Spleen (tissue), 7 donors: ENCODE data around the gene RPS6KA2.

ENCODE experiments used
- POLR2AphosphoS5 ChIP-seq, 3 donors: sonication (generic); formaldehyde crosslinking; IDR thresholded peaks; one replicate each; pipeline ENCODE4 v1.5.1; 2017; ENCODE audit warnings: antibody characterized with exemption in 3 of 3
- TF ChIP-seq, protein P1 (sequence below), 11 experiments: fragments of 200-600 bp in 7 of 11; fragments of 450-650 bp in 4 of 11; sonication (generic) in 4 of 11; IDR thresholded peaks in 8 of 11; conservative IDR thresholded peaks in 3 of 11; 1 replicate in 7 of 11; 2 replicates in 4 of 11; pipeline versions ENCODE4 v1.4.0 to v1.8.0; 2016 to 2021; ENCODE audit warnings: antibody characterized with exemption in 11 of 11, inconsistent platforms in 4 of 11, mild to moderate bottlenecking in 1 of 11
- donor health status: DM: no; HTN: no; CAD: no; lungs with moderate emphysema.
- donor health status: DM: no; HTN: no; CAD: no.
- donor health status: DM: no; HTN: no; CAD: no.

DNA sequence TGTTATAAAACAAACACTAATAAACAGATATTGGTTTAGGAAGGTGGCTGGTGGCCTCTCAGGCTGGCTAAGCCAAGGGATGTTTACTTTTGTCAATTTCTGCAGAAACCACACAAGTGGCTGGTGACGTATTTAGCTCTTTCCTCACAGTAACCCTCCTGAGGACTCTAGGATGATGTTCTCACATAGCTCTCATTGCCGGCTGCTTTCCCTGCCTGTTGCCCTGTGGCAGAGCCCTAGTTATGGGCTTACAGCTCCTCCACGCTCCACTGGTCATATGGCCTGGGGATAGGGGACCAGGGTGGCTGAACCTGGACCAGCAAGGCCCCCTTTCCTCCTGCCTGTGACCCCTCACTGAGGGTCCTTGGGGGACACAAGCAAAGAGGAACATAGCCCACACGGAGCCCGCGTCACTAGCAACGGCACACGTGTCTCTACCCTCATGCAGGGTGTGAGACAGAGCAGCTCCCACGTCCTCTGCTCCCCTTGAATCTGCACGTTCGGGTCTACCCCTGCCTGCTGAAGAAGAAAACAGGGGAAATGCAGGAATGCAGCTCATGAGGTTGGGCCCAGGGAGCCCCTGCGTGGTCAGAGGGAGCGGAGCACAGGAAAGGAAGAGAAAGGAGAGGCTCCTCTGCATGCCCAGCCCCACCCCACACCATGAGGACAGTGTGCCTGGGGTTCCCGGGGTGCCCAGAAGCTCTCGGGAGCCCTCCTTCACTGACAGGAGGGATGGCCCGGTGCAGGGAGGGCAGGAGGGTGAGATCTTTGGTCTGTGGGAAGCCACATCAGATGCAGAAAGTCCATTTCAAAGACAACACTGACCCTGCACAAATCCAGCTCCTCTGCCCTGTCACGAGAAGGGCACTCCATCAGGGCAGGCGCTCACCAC, 54.4 kb downstream of the RPS6KA2 start:
- no peak for TF ChIP-seq POLR2AphosphoS5 (IDR thresholded peaks at IDR 0.05)
- TF ChIP-seq, protein P1, sequence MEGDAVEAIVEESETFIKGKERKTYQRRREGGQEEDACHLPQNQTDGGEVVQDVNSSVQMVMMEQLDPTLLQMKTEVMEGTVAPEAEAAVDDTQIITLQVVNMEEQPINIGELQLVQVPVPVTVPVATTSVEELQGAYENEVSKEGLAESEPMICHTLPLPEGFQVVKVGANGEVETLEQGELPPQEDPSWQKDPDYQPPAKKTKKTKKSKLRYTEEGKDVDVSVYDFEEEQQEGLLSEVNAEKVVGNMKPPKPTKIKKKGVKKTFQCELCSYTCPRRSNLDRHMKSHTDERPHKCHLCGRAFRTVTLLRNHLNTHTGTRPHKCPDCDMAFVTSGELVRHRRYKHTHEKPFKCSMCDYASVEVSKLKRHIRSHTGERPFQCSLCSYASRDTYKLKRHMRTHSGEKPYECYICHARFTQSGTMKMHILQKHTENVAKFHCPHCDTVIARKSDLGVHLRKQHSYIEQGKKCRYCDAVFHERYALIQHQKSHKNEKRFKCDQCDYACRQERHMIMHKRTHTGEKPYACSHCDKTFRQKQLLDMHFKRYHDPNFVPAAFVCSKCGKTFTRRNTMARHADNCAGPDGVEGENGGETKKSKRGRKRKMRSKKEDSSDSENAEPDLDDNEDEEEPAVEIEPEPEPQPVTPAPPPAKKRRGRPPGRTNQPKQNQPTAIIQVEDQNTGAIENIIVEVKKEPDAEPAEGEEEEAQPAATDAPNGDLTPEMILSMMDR (IDR thresholded peaks at IDR 0.05 in 8 of 11, conservative IDR thresholded peaks at IDR 0.05 in 3 of 11) = no peak
